Activated naive CD4-positive, alpha-beta T cell treated with anti-CD3 and anti-CD28 coated beads, Interleukin-2, amount 50 U/mL, for 16 hours (primary cell): ENCODE data around the gene USP22.
"Not testable (repeated sequence)": the region's sequence is repeated elsewhere in the genome, so short reads cannot be mapped to it uniquely, and the experiment has no call there.

ENCODE experiments used
- DNase-seq: peaks from one replicate; pipeline ENCODE4 v3.0.0-alpha.2; 2020

Gene USP22

DNA sequence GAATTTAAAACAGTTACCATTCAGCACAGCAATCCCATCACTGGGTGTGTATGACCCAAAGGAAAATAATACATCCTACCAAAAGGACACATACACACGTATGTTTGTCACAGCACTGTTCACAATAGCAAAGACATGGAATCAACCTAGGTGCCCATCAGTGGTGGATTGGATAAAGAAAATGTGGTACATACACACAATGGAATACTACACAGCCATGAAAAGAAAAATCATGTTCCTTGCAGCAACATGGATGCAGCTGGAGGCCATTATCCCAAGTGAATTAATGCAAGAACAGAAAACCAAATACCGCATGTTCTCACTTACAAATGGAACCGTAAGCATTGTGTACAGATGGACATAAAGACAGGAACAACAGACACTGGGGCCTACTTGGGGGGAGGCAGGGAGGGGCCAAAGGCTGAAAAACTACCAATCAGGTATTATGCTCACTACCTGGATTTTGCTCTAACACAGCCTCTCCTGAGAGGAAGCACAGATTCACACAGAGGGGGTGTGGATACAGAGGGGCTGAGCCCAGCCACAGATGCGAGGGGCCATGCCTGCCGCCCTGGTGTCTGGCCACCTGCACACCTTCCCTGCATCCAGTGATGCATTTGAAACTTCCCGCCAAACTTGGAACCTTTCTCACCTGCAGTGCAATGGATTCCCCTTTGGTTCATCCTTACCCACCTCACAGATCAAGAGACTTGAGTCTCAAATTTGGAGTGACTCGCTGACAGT, 55.9 kb downstream of the USP22 start:
- DNase-seq = no peak

GRCh38 chr17:20983359-20983637, 59.5 kb downstream of the USP22 start:
- DNase-seq = no peak

- DNase-seq = no peak
Observed at GRCh38 chr17:20982589-20983358, 60.0 kb downstream of the USP22 start.

- DNase-seq = no peak
Observed at GRCh38 chr17:20981046-20981920, 61.5 kb downstream of the USP22 start.

DNA sequence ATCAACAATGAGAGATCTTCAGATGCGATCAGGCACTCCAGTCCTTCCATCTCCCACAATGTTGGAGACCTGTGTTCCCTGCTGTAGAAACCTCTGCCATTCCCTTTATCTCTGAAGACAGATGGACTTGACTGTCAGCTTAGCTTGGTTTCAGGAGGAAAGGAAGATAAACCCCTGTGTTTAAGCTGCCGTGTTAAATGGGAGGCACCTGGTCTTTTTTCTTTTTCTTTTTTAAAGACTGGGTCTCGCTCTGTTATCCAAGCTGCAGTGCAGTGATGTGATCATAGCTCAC, 63.1 kb downstream of the USP22 start:
- DNase-seq = no peak

- DNase-seq = not testable (repeated sequence)
Observed at GRCh38 chr17:20979007-20979791, 63.6 kb downstream of the USP22 start.

GRCh38 chr17:20977609-20978253, 65.1 kb downstream of the USP22 start:
- DNase-seq = not testable (repeated sequence)

- DNase-seq = no peak
Observed at GRCh38 chr17:20975566-20975965, 67.2 kb downstream of the USP22 start.

GRCh38 chr17:20970329-20970728, 72.5 kb downstream of the USP22 start:
- DNase-seq = no peak

GRCh38 chr17:20968913-20969616, 73.7 kb downstream of the USP22 start:
- DNase-seq = no peak

DNA sequence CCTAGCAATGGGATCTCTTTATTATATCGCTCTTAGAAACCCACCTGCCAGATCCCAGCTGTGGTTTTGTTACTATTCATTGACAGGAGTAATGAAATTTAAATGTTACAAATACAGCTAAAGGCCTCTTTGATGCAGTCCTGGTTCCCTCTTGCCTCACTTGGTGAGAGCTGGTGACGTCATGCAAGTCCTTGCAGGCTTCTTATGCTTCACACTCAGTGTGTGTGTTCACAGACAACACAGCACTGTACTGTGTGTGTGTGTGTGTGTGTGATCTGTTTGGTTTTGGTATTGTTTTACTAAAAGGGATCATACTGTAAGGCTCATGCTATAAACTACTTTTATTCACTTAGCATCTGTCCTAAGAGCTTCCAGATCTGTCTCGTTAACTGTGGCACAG, 75.0 kb downstream of the USP22 start:
- DNase-seq = no peak

GRCh38 chr17:20966870-20967269, 75.9 kb downstream of the USP22 start:
- DNase-seq = no peak

DNA sequence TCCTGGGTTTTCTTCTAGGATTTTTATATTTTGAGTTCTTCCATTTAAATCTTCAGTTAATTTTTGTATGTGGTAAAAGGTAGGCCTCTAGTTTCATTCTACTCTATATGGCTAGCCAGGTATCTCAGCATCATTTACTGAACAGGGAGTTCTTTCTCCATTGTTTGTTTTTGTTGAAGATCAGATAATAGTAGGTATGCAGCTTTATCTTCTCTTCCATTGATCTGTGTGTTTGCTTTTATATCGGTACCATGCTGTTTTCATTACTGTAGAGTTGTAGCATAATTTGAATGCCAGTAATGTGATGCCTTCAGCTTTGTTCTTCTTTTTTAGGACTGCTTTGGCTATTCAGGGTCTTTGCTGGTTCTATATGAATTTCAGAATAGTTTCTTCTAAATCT, 77.3 kb downstream of the USP22 start:
- no peak for DNase-seq

DNA sequence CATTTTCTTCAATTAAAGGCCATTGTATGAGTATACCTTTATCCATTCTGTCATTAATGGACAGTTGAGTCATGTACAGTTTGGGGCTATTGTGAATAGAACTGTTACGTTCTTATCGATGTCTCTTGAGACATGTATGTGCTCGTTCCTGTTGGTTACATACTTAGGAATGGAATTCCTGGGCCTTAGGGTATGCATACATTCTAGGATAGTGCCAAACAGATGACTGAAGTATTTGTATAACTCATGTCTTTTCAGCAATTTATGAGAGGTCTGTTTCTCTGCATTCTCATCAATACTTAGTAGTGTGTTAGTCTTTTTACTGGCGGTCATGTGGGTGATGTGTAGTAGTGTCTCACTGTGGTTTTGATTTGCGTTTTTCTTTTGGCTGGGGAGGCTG, 81.2 kb downstream of the USP22 start:
- no peak for DNase-seq

DNA sequence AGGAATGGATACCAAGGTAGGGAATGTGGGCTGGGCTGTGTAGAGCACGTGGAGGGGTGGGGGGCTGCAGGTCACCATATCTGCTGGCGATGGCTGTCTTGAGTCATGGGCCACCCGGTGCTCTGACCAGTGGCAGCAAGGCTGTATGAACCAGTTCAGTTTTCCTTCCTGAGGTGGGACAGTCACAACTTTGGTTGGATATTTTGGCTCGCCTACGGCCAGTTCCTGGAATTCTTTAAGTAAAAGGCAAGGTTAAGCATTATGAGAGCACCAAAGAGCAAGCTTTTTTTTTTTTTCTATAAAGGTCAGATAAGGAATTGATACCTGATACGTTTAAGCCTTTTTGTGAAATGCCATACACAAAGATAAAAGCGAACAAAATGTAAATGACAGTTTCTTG, 81.9 kb downstream of the USP22 start:
- no peak for DNase-seq

DNA sequence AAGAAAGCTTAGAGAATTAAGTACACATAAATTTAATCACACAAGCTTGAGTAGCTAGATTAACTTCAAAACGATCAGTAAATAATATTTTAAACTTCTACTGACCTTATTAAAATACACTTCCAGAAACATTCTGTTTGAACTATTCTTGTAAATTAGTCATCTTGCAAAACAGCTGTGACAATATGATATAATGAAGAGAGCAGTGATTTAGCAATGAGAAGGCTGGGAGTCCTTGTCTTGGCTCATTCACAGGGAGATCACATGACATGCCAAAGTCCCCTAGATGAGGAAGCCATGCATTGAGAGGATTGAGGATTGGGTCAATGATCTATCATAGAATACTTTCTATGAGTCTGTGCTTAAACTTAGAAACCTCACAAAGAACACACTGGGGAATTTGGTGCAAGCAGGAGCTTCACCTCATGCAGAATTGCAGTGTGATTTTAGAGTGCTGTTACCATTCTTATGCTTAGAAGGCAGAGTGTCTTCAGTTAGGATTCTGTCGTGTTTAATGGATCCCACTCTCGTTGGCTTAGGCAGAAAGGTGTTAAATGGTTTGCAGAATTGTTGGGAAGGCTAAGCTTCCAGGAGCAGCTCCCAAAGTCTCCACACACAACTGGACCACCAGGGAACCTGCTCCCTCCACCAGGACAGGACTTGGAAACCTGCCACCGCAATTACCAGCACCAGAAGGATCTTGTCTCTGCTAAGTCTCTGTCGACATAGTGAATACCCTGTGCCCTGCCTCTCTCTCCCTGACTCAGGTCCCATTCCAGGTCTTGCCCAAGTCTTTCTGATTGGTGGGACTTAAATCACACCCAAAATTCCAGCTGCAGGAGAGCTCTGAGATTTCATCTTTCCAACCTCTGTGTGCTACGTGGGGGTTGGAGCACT, 87.1 kb downstream of the USP22 start:
- DNase-seq = no peak

GRCh38 chr17:20954794-20955193, 88.0 kb downstream of the USP22 start:
- DNase-seq = no peak

GRCh38 chr17:20952183-20952582, 90.6 kb downstream of the USP22 start:
- no peak for DNase-seq
